Spleen (tissue), 7 donors: Measurements from ENCODE around the gene MMRN2.

Source experiments
- POLR2A ChIP-seq, 3 donors: fragments of 450-650 bp; IDR thresholded peaks; one replicate each; pipeline ENCODE4 v1.5.1; 2017; ENCODE audit warnings: antibody characterized with exemption in 3 of 3, mild to moderate bottlenecking in 1 of 3
- POLR2AphosphoS5 ChIP-seq, 3 donors: sonication (generic); formaldehyde crosslinking; IDR thresholded peaks; one replicate each; pipeline ENCODE4 v1.5.1; 2017; ENCODE audit warnings: antibody characterized with exemption in 3 of 3
- TF ChIP-seq, protein P1 (sequence below), 11 experiments: fragments of 200-600 bp in 7 of 11; fragments of 450-650 bp in 4 of 11; sonication (generic) in 4 of 11; IDR thresholded peaks in 8 of 11; conservative IDR thresholded peaks in 3 of 11; 1 replicate in 7 of 11; 2 replicates in 4 of 11; pipeline versions ENCODE4 v1.4.0 to v1.8.0; 2016 to 2021; ENCODE audit warnings: antibody characterized with exemption in 11 of 11, inconsistent platforms in 4 of 11, mild to moderate bottlenecking in 1 of 11
- donor health status: DM: no; HTN: no; CAD: no; lungs with moderate emphysema.
- donor health status: DM: no; HTN: no; CAD: no.
- donor health status: DM: no; HTN: no; CAD: no.

DNA sequence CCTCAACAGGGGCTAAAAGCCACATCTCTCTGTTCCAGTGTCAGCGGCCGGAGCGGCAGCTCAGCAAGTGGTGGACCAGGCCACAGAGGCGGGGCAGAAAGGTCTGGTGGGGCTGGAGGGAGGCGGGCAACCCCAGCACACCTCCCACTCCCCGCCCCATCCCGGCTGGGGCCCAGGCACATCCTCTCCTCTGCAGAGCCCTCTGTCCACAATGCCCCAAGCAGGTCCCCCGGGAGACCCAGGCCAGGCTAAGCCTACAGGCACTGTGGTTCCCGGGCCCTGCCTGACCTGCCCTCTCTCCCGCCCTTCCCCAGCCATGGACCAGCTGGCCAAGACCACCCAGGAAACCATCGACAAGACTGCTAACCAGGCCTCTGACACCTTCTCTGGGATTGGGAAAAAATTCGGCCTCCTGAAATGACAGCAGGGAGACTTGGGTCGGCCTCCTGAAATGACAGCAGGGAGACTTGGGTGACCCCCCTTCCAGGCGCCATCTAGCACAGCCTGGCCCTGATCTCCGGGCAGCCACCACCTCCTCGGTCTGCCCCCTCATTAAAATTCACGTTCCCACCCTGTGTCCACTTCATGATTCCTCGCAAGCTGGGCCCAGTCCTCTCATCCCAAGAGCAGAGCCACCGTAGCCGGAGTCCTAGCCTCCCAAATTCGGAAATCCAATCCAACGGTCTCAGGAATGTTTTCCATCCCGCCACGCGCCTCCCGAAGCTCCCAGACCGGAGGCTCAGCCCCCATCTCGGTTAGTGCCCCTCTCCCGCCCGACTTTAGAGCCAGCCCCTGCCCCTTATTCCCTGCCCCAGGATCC lies 13.0 kb upstream of the MMRN2 start:
- TF ChIP-seq, protein P1, sequence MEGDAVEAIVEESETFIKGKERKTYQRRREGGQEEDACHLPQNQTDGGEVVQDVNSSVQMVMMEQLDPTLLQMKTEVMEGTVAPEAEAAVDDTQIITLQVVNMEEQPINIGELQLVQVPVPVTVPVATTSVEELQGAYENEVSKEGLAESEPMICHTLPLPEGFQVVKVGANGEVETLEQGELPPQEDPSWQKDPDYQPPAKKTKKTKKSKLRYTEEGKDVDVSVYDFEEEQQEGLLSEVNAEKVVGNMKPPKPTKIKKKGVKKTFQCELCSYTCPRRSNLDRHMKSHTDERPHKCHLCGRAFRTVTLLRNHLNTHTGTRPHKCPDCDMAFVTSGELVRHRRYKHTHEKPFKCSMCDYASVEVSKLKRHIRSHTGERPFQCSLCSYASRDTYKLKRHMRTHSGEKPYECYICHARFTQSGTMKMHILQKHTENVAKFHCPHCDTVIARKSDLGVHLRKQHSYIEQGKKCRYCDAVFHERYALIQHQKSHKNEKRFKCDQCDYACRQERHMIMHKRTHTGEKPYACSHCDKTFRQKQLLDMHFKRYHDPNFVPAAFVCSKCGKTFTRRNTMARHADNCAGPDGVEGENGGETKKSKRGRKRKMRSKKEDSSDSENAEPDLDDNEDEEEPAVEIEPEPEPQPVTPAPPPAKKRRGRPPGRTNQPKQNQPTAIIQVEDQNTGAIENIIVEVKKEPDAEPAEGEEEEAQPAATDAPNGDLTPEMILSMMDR (IDR thresholded peaks at IDR 0.05 in 8 of 11, conservative IDR thresholded peaks at IDR 0.05 in 3 of 11): no peak
- TF ChIP-seq POLR2A (IDR thresholded peaks at IDR 0.05) (no peak), POLR2AphosphoS5 (IDR thresholded peaks at IDR 0.05) (peak; percentile 34 to 80 (median 77))
